ENCODE results near the gene ADPRM.

- no peak for TF ChIP-seq POLR2A (IDR thresholded peaks at IDR 0.05)
- no peak for TF ChIP-seq CTCF (IDR thresholded peaks at IDR 0.05)
These were observed 47.2 kb downstream of the ADPRM start for GRCh38 chr17:10744501-10745000.
